ENCODE results near the gene FLNB. TPM values are rescaled to one million over a fixed set of nuclear protein-coding genes. Genes with fewer than 3 reads are reported as not detected.
A peak's percentile ranks its signal among the peaks of the same experiment; 100 is the strongest.

The FLNB gene
- total RNA-seq, 3 donors from 2014 or later (not counting 1 experiment from before 2014, with no cell fraction given) = 24.6 to 30.8 (median 26.6) TPM

DNA sequence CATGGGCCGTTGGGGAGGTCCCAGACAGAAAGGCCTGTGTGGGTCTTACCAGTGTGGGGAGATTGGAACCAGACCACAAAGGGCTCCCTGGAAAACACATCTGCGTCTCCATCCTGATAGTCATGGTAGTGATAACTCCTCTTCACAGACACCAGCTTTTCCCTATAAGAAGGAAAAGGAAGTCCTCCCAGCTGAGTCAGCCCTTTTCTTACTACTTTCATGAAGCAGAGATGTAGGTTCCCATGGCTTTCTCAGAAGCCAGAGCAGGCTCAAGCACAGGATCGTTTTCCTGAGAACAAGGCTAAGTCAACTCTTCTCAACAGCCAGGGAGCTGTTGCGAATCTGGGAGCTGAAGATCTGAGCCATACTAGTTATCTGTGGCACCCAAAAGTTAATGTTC is 196.5 kb downstream of the FLNB start:
- H3K9me3 ChIP-seq (ENCODE audit: control insufficient read depth, insufficient read depth, low read length) = no peaks in the 10 kb centered on the region
- DNase-seq (no peak), ATAC-seq (no peak)
- Mint-ChIP-seq H3K27me3 (ENCODE audit: low read depth in 2 of 2) (peaks cover 11 to 12% of the 10 kb centered on the region in 2 donors), H3K4me3 (no peak overlapping the region), H3K27ac (no peak overlapping the region), H3K4me1 (peaks cover 0 to 5% of the 10 kb centered on the region in 2 donors), H3K9me3 (no peaks in the 10 kb centered on the region), H3K36me3 (no peaks in the 10 kb centered on the region)
- no peak overlapping the region for H3K4me3 ChIP-seq (ENCODE audit: low read length)
- intact Hi-C loops (cut with micrococcal nuclease) = no loop called here
- H3K36me3 ChIP-seq (ENCODE audit: control insufficient read depth, insufficient read depth, low read length) = no peaks in the 10 kb centered on the region
- no peaks in the 10 kb centered on the region for H3K27me3 ChIP-seq (ENCODE audit: control insufficient read depth, insufficient read depth, low read length)
- TF ChIP-seq, protein P1, sequence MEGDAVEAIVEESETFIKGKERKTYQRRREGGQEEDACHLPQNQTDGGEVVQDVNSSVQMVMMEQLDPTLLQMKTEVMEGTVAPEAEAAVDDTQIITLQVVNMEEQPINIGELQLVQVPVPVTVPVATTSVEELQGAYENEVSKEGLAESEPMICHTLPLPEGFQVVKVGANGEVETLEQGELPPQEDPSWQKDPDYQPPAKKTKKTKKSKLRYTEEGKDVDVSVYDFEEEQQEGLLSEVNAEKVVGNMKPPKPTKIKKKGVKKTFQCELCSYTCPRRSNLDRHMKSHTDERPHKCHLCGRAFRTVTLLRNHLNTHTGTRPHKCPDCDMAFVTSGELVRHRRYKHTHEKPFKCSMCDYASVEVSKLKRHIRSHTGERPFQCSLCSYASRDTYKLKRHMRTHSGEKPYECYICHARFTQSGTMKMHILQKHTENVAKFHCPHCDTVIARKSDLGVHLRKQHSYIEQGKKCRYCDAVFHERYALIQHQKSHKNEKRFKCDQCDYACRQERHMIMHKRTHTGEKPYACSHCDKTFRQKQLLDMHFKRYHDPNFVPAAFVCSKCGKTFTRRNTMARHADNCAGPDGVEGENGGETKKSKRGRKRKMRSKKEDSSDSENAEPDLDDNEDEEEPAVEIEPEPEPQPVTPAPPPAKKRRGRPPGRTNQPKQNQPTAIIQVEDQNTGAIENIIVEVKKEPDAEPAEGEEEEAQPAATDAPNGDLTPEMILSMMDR (IDR thresholded peaks at IDR 0.05) = no peak
- H3K27ac ChIP-seq (ENCODE audit: low read length) = no peak overlapping the region
- 85% methylated on average over 4 of the region's 4 CpGs for WGBS (ENCODE audit: insufficient coverage)
- peaks cover 5% of the 10 kb centered on the region for H3K4me1 ChIP-seq (ENCODE audit: control insufficient read depth, insufficient read depth, low read length)

DNA sequence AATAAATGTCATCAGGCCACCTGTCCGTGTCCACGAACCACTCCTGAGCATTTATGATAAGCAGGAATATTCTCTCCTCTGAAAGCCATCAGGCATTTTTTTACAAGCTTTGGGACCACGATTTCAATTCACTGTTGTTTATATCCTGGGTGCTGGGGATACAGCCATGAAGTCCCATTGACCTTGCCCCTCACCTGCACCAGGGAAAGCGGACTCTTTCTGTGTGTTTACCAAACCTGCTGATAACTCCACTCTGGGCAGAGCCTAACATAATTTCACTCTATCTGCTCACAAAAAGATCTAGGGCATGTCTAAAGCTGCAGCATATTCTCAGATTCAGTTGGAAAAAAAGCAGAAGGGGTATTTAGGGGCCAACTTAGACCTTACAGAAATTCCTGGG is 197.8 kb downstream of the FLNB start:
- H3K36me3 ChIP-seq (ENCODE audit: control insufficient read depth, insufficient read depth, low read length) = no peaks in the 10 kb centered on the region
- H3K27ac Mint-ChIP-seq = no peak overlapping the region
- no peaks in the 10 kb centered on the region for H3K9me3 Mint-ChIP-seq
- peaks cover 13 to 16% of the 10 kb centered on the region in 2 donors for H3K27me3 Mint-ChIP-seq (ENCODE audit: low read depth in 2 of 2)
- no peaks in the 10 kb centered on the region for H3K36me3 Mint-ChIP-seq
- H3K9me3 ChIP-seq (ENCODE audit: control insufficient read depth, insufficient read depth, low read length) = no peaks in the 10 kb centered on the region
- H3K27me3 ChIP-seq (ENCODE audit: control insufficient read depth, insufficient read depth, low read length) = no peaks in the 10 kb centered on the region
- DNase-seq (no peak), ATAC-seq (no peak)
- H3K4me3 Mint-ChIP-seq = no peak overlapping the region
- H3K27ac ChIP-seq (ENCODE audit: low read length) = no peak overlapping the region
- intact Hi-C loops (cut with micrococcal nuclease) = no loop called here
- peaks cover under 1% of the 10 kb centered on the region for H3K4me1 ChIP-seq (ENCODE audit: control insufficient read depth, insufficient read depth, low read length)
- H3K4me3 ChIP-seq (ENCODE audit: low read length) = no peak overlapping the region
- 83% methylated on average over 4 of the region's 4 CpGs for WGBS (ENCODE audit: insufficient coverage)
- TF ChIP-seq, protein P1 (IDR thresholded peaks at IDR 0.05) = no peak
- H3K4me1 Mint-ChIP-seq = peaks cover 0 to 5% of the 10 kb centered on the region in 2 donors

DNA sequence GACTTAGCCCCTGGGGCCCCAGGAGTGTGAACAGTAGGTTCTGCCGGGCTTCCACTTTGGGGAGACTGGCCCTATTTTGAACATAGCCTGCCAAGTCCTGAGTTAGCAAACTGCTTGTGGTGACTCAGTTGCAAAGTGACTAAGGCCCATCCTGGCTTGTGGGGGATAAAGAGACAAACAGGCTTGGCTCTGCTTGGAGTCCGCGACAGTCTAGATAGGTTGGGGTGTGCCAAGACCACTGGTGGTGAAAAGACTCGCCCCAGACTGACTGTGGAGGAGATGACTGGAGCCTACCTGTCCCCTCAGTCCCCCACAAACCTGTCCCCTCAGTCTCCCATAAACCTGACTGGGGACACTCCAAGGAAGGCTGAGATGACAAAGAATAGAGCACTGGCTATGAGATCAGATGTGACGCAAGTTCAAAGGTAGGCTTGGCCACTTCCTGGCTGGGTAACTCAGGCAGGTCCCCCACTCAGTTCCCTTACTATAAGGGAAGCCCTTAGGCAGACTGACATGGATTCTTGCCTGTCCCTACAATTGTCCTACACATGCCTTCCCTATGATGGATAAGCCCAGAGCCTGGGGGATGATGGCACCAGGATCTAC is 198.3 kb downstream of the FLNB start:
- peaks cover 0 to 3% of the 10 kb centered on the region in 2 donors for H3K4me1 Mint-ChIP-seq
- peaks cover 10 to 16% of the 10 kb centered on the region in 2 donors for H3K27me3 Mint-ChIP-seq (ENCODE audit: low read depth in 2 of 2)
- WGBS (ENCODE audit: insufficient coverage) = 83% methylated on average over 5 of the region's 5 CpGs
- no peaks in the 10 kb centered on the region for H3K36me3 Mint-ChIP-seq
- Histone ChIP-seq H3K27ac (ENCODE audit: low read length) (no peak overlapping the region), H3K4me1 (ENCODE audit: control insufficient read depth, insufficient read depth, low read length) (no peaks in the 10 kb centered on the region), H3K4me3 (ENCODE audit: low read length) (no peak overlapping the region), H3K27me3 (ENCODE audit: control insufficient read depth, insufficient read depth, low read length) (no peaks in the 10 kb centered on the region), H3K36me3 (ENCODE audit: control insufficient read depth, insufficient read depth, low read length) (no peaks in the 10 kb centered on the region), H3K9me3 (ENCODE audit: control insufficient read depth, insufficient read depth, low read length) (no peaks in the 10 kb centered on the region)
- H3K27ac Mint-ChIP-seq = no peak overlapping the region
- TF ChIP-seq, protein P1 (IDR thresholded peaks at IDR 0.05) = no peak
- H3K4me3 Mint-ChIP-seq = no peak overlapping the region
- no peaks in the 10 kb centered on the region for H3K9me3 Mint-ChIP-seq
- intact Hi-C loops (cut with micrococcal nuclease) = no loop called here
- DNase-seq (peak in 1 of 2 donors; percentile 11), ATAC-seq (no peak)

DNA sequence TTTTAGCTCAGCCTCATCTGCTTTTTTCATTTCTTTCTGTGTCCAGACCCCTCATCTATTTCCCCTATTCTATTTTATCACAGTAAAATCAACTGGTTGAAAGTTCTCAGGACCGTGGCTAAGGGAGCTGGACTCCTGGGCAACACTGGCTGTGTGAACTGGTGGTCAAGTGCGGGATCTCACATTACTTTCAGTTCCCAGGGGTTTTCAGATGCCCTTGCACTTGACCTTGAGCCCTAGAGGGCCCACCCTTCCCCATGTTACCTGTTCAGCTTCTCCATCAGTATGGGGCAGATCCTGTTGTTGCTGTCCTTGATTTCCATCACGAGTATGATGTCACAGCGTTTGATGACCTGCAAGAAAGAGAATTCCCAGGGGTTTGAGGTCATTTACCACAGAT is 199.7 kb downstream of the FLNB start:
- Mint-ChIP-seq H3K4me3 (no peak overlapping the region), H3K36me3 (no peaks in the 10 kb centered on the region), H3K27me3 (ENCODE audit: low read depth in 2 of 2) (peaks cover 7 to 15% of the 10 kb centered on the region in 2 donors), H3K4me1 (no peaks in the 10 kb centered on the region), H3K9me3 (no peaks in the 10 kb centered on the region), H3K27ac (no peak overlapping the region)
- no peak overlapping the region for H3K27ac ChIP-seq (ENCODE audit: low read length)
- DNase-seq = no peak
- TF ChIP-seq, protein P1 (IDR thresholded peaks at IDR 0.05) = no peak
- H3K36me3 ChIP-seq (ENCODE audit: control insufficient read depth, insufficient read depth, low read length) = no peaks in the 10 kb centered on the region
- H3K4me3 ChIP-seq (ENCODE audit: low read length) = no peak overlapping the region
- 96% methylated on average over 4 of the region's 4 CpGs for WGBS (ENCODE audit: insufficient coverage)
- no peak for ATAC-seq
- H3K4me1 ChIP-seq (ENCODE audit: control insufficient read depth, insufficient read depth, low read length) = no peaks in the 10 kb centered on the region
- intact Hi-C loops (cut with micrococcal nuclease) = no loop called here
- no peaks in the 10 kb centered on the region for H3K9me3 ChIP-seq (ENCODE audit: control insufficient read depth, insufficient read depth, low read length)
- H3K27me3 ChIP-seq (ENCODE audit: control insufficient read depth, insufficient read depth, low read length) = no peaks in the 10 kb centered on the region
